Cerebellar cortex (tissue), 1 donor: ENCODE results near the gene PLK2.

Source experiments
- DNase-seq: peaks from one replicate; pipeline ENCODE4 v3.0.0-alpha.2; 2015; ENCODE audit warnings: low spot score

Gene PLK2

GRCh38 chr5:58477760-58478376, 18.0 kb upstream of the PLK2 start:
- DNase-seq: no peak

GRCh38 chr5:58475404-58475803, 15.5 kb upstream of the PLK2 start:
- DNase-seq: no peak

GRCh38 chr5:58469896-58470295, 10.0 kb upstream of the PLK2 start:
- DNase-seq: no peak

- DNase-seq: no peak
Measured at GRCh38 chr5:58466939-58467338, 7.1 kb upstream of the PLK2 start.

- DNase-seq: peak; percentile 68
Measured at GRCh38 chr5:58462623-58463230, 2.8 kb upstream of the PLK2 start.

- DNase-seq: no peak
Measured at GRCh38 chr5:58462154-58462553, 2.3 kb upstream of the PLK2 start.

GRCh38 chr5:58460732-58461286, 923 bp upstream of the PLK2 start:
- DNase-seq: peak; percentile 80

GRCh38 chr5:58459146-58460001, 512 bp downstream of the PLK2 start:
- peak; percentile 41 for DNase-seq

GRCh38 chr5:58458743-58459145, 1.1 kb downstream of the PLK2 start:
- peak; percentile 7 for DNase-seq

GRCh38 chr5:58458141-58458742, 1.6 kb downstream of the PLK2 start:
- DNase-seq: no peak

- no peak for DNase-seq
Measured at GRCh38 chr5:58457050-58457449, 2.8 kb downstream of the PLK2 start.

GRCh38 chr5:58456486-58456885, 3.4 kb downstream of the PLK2 start:
- DNase-seq: no peak

GRCh38 chr5:58456026-58456425, 3.9 kb downstream of the PLK2 start:
- no peak for DNase-seq

- no peak for DNase-seq
Measured at GRCh38 chr5:58455480-58455879, 4.4 kb downstream of the PLK2 start.

- no peak for DNase-seq
Measured at GRCh38 chr5:58455066-58455465, 4.8 kb downstream of the PLK2 start.

- no peak for DNase-seq
Measured at GRCh38 chr5:58454025-58454424, 5.9 kb downstream of the PLK2 start.

GRCh38 chr5:58453306-58453705, 6.6 kb downstream of the PLK2 start:
- DNase-seq: no peak

- DNase-seq: no peak
Measured at GRCh38 chr5:58452566-58453258, 7.2 kb downstream of the PLK2 start.

- no peak for DNase-seq
Measured at GRCh38 chr5:58451732-58452565, 7.9 kb downstream of the PLK2 start.

GRCh38 chr5:58450811-58451629, 8.9 kb downstream of the PLK2 start:
- no peak for DNase-seq
